Neuronal stem cell (in vitro differentiated cells): ENCODE measurements around the gene GLOD4.

Source experiments
- DNase-seq: peaks from one replicate; pipeline ENCODE4 v3.0.0-alpha.2; 2013; ENCODE audit warnings: low spot score
- H2AFZ ChIP-seq: one replicate; pipeline ENCODE4 v1.6.1; 2013; ENCODE audit warnings: mild to moderate bottlenecking, low read length, inconsistent platforms
- H2AK5ac ChIP-seq: 2 replicates; pipeline ENCODE4 v1.6.1; 2013; ENCODE audit warnings: low read depth, mild to moderate bottlenecking, inconsistent platforms, low read length, moderate library complexity, mixed read lengths
- H2BK120ac ChIP-seq: 2 replicates; pipeline ENCODE4 v1.6.1; 2013; ENCODE audit warnings: low read depth, mild to moderate bottlenecking, inconsistent platforms, low read length, moderate library complexity, mixed read lengths
- H2BK12ac ChIP-seq: one replicate; pipeline ENCODE4 v1.6.1; 2013; ENCODE audit warnings: low read length, inconsistent platforms
- H2BK15ac ChIP-seq: 2 replicates; pipeline ENCODE4 v1.6.1; 2013; ENCODE audit warnings: mild to moderate bottlenecking, low read length, inconsistent platforms, mixed read lengths
- H2BK5ac ChIP-seq: one replicate; pipeline ENCODE4 v1.6.1; 2013; ENCODE audit warnings: inconsistent platforms, mild to moderate bottlenecking, low read length, moderate library complexity
- H3K14ac ChIP-seq: one replicate; pipeline ENCODE4 v1.6.1; 2013; ENCODE audit warnings: low read length, inconsistent platforms
- H3K18ac ChIP-seq: 2 replicates; pipeline ENCODE4 v1.6.1; 2013; ENCODE audit warnings: low read length, inconsistent platforms
- H3K23ac ChIP-seq: 2 replicates; pipeline ENCODE4 v1.6.1; 2013; ENCODE audit warnings: low read depth, mild to moderate bottlenecking, mixed read lengths, low read length, inconsistent platforms; ENCODE audit not compliant: poor library complexity
- H3K27ac ChIP-seq: replicated peaks from 3 replicates; pipeline ENCODE4 v1.5.1; 2013; ENCODE audit warnings: low read length, inconsistent platforms
- H3K27me3 ChIP-seq, 3 experiments: 2 replicates each; pipeline ENCODE4 v1.6.1; 2013; ENCODE audit warnings: low read length in 3 of 3, mild to moderate bottlenecking in 2 of 3, inconsistent platforms in 1 of 3, low read depth in 1 of 3, mixed read lengths in 1 of 3, moderate library complexity in 1 of 3; ENCODE audit not compliant: control insufficient read depth in 3 of 3, insufficient read depth in 3 of 3
- H3K36me3 ChIP-seq, 2 donors: replicated peaks in 1 of 2; 2 replicates each; pipeline ENCODE4 v1.6.1; 2013; ENCODE audit warnings: low read length in 2 of 2; ENCODE audit not compliant: control insufficient read depth in 2 of 2, insufficient read depth in 2 of 2
- H3K4ac ChIP-seq: 2 replicates; pipeline ENCODE4 v1.6.1; 2013; ENCODE audit warnings: inconsistent platforms, mild to moderate bottlenecking, low read length, moderate library complexity
- H3K4me1 ChIP-seq, 2 donors: 1 replicate in 1 of 2; 2 replicates in 1 of 2; pipeline ENCODE4 v1.6.1; 2013; ENCODE audit warnings: low read length in 2 of 2, low read depth in 1 of 2; ENCODE audit not compliant: control insufficient read depth in 2 of 2, insufficient read depth in 1 of 2
- H3K4me2 ChIP-seq: one replicate; pipeline ENCODE4 v1.6.1; 2013; ENCODE audit warnings: mild to moderate bottlenecking, low read length, inconsistent platforms; ENCODE audit not compliant: insufficient read depth, poor library complexity, severe bottlenecking
- H3K4me3 ChIP-seq, 2 donors: 2 replicates each; pipeline ENCODE4 v1.5.1; 2013; ENCODE audit warnings: low read length in 2 of 2, mild to moderate bottlenecking in 2 of 2, inconsistent platforms in 1 of 2, moderate library complexity in 1 of 2
- H3K79me1 ChIP-seq: one replicate; pipeline ENCODE4 v1.6.1; 2013; ENCODE audit warnings: low read depth, mild to moderate bottlenecking, inconsistent platforms, low read length, moderate library complexity
- H3K9ac ChIP-seq: one replicate; pipeline ENCODE4 v1.6.1; 2013; ENCODE audit warnings: mild to moderate bottlenecking, low read depth, low read length, inconsistent platforms; ENCODE audit not compliant: poor library complexity
- H3K9me3 ChIP-seq, 2 donors: replicated peaks in 1 of 2; 2 replicates each; pipeline versions ENCODE3 to v1.6.1; 2013; ENCODE audit warnings: low read length in 2 of 2, mild to moderate bottlenecking in 2 of 2, inconsistent platforms in 1 of 2, low read depth in 1 of 2, mixed read lengths in 1 of 2, moderate library complexity in 1 of 2; ENCODE audit not compliant: control insufficient read depth in 2 of 2, insufficient read depth in 1 of 2
- H4K8ac ChIP-seq: one replicate; pipeline ENCODE4 v1.6.1; 2013; ENCODE audit warnings: low read depth, mild to moderate bottlenecking, inconsistent platforms, low read length, moderate library complexity
- H4K91ac ChIP-seq: one replicate; pipeline ENCODE4 v1.6.1; 2013; ENCODE audit warnings: low read length, low read depth, mild to moderate bottlenecking, inconsistent platforms; ENCODE audit not compliant: poor library complexity
- WGBS, 2 donors: extraction: QIAGEN DNeasy Blood & Tissue Kit; methylation state at CpG; one replicate each; pipeline ENCODE4 v1.1.7; 2013; ENCODE audit warnings: missing lambda C conversion rate in 2 of 2, mixed read lengths in 1 of 2; ENCODE audit not compliant: insufficient read length in 2 of 2, insufficient replicate concordance in 1 of 2; ENCODE audit errors: extremely low coverage in 2 of 2; 5-methylcytosine and 5-hydroxymethylcytosine counted together

GLOD4 gene

DNA sequence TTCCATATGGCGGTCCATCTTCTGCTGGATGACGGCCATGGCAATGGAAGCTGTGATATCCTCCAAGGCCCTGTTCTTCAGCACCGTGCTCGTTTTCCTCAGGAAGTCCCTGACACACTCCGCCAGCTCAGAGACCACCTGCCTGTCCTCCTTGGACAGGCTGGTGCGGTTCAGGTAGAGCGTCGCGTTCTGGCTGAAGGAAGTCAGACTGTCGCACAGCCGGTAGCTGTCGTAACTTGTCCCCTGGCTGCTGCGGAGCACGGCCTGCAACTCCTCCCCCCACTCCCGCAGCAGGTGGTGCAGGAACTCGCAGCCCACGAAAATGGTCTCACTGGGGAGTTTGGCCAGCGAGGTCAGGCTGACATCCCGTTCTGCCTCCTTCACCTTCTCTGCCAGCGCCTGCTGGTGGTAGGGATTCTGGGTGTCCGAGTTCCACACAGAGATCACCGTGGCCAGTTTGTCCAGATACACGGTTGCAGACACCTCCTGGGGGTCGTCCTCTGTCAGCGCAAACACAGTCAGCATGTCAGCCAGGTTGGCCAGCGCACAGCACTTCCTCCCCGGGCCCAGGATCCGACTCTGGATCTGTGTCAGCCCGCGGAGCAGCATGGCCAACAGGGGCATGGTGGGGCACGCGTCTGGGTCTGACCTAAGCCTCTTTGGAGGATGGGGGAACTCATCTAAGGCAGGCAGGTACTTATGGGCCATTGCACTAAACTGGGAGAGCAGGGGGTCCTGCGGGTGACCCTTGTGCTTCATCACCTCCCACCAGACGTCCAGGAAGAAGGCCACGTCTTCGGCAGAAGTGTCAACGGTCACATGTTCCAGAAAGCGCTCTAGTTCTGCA, 35.1 kb downstream of the GLOD4 start:
- Histone ChIP-seq H3K27me3 (no peaks in the 10 kb centered on the region), H3K23ac (peak overlapping the region; percentile 26), H4K8ac (no peak overlapping the region), H3K79me1 (peaks cover 24% of the 10 kb centered on the region), H2BK120ac (no peak overlapping the region), H3K36me3 (peaks cover 61 to 76% of the 10 kb centered on the region in 2 donors), H3K4ac (no peak overlapping the region), H3K27ac (no peak overlapping the region), H2BK15ac (no peak overlapping the region), H3K14ac (no peak overlapping the region), H4K91ac (no peak overlapping the region), H2AK5ac (no peak overlapping the region), H3K9me3 (peaks cover 19 to 26% of the 10 kb centered on the region in 2 donors), H3K4me3 (no peak overlapping the region), H2AFZ (no peak overlapping the region), H3K18ac (no peak overlapping the region), H2BK12ac (no peak overlapping the region), H3K4me1 (peaks cover 0 to 5% of the 10 kb centered on the region in 2 donors), H3K9ac (no peak overlapping the region), H3K4me2 (no peak overlapping the region), H2BK5ac (no peak overlapping the region)
- WGBS, 2 donors = no CpG with 5 or more reads among the region's 38 CpGs
- no peak for DNase-seq

DNA sequence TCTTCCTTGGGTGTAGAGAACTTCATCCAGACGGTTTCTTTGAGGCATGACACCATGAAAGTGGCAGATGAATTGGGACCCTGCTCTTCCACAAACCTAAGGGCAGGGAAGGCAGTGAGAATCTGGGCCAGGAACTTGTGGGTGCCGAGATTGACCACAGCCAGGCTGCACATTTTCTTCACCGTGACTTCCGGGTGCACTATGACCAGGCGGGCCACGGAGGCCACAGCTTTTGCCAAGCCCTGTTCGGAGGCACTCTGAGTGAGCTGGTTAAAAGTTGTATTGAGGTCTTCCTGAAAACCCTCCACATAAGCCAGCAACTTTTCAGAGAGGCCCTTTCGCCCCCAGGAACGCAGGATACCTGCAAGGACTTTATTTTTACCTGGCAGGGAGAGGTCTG, 35.9 kb downstream of the GLOD4 start:
- H3K4me2 ChIP-seq = no peak overlapping the region
- no peak overlapping the region for H2BK120ac ChIP-seq
- WGBS, 2 donors = no CpG with 5 or more reads among the region's 9 CpGs
- peaks cover 20% of the 10 kb centered on the region for H3K79me1 ChIP-seq
- no peaks in the 10 kb centered on the region for H3K27me3 ChIP-seq
- no peak overlapping the region for H3K18ac ChIP-seq
- H2BK15ac ChIP-seq = no peak overlapping the region
- H3K36me3 ChIP-seq = peaks cover 68 to 85% of the 10 kb centered on the region in 2 donors
- no peak overlapping the region for H4K91ac ChIP-seq
- no peak overlapping the region for H2AFZ ChIP-seq
- no peak overlapping the region for H4K8ac ChIP-seq
- peaks cover 19 to 26% of the 10 kb centered on the region in 2 donors for H3K9me3 ChIP-seq
- H2AK5ac ChIP-seq = no peak overlapping the region
- H2BK5ac ChIP-seq = no peak overlapping the region
- H3K27ac ChIP-seq = no peak overlapping the region
- no peak for DNase-seq
- no peak overlapping the region for H3K4me3 ChIP-seq
- H3K14ac ChIP-seq = no peak overlapping the region
- no peak overlapping the region for H3K23ac ChIP-seq
- H3K4ac ChIP-seq = no peak overlapping the region
- H3K4me1 ChIP-seq = peaks cover 0 to 6% of the 10 kb centered on the region in 2 donors
- H2BK12ac ChIP-seq = no peak overlapping the region
- no peak overlapping the region for H3K9ac ChIP-seq

DNA sequence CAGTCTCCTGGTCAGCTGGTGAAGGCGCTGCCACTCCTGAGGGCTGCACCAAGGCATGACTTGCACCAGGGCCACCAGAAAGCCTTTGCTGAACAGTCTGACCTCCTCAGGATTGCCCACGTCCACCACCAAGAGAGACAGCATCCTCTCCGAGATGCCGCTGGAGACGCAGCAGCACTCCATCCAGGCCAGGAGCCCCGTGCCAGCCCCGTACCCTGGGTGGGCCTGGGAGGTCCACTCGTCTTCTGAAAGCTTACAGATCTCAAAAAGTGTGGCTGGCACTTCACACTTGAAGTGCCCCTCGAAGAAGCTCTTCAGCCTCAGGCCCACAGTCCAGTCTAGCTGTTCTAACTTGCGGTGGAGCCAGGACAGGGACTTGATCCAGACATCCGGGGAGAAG, 36.7 kb downstream of the GLOD4 start:
- WGBS, 2 donors = no CpG with 5 or more reads among the region's 11 CpGs
- Histone ChIP-seq H3K4me1 (peaks cover 0 to 2% of the 10 kb centered on the region in 2 donors), H2AK5ac (no peak overlapping the region)

DNA sequence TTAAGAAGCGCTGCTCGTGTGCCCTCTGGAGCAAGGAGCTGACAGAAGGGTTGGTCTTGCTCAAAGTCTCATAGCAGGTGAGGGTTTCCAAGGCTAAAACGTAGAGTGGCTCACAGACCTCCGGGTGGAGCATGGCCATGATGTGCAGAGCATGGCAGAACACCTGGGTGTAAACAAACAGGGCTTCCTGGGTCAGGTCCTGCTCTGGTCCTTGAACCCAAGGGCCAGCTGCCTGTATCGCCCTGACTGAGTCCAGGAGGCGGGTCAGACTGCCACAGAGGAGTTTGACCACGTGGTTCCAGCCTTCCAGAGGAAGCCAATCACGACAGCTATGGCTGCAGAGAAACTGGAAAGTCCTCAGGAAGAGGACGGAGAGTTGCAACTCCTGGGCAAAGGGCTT, 37.1 kb downstream of the GLOD4 start:
- no peak overlapping the region for H3K14ac ChIP-seq
- no peak overlapping the region for H3K9ac ChIP-seq
- no peak overlapping the region for H4K91ac ChIP-seq
- peaks cover 16 to 26% of the 10 kb centered on the region in 2 donors for H3K9me3 ChIP-seq
- WGBS, 2 donors = no CpG with 5 or more reads among the region's 9 CpGs
- DNase-seq = no peak
- H3K27me3 ChIP-seq = no peaks in the 10 kb centered on the region
- H3K4me1 ChIP-seq = peaks cover 1 to 2% of the 10 kb centered on the region in 2 donors
- H3K4me2 ChIP-seq = no peak overlapping the region
- H4K8ac ChIP-seq = no peak overlapping the region
- peaks cover 20% of the 10 kb centered on the region for H3K79me1 ChIP-seq
- peak overlapping the region; percentile 17 for H3K23ac ChIP-seq
- no peak overlapping the region for H2BK120ac ChIP-seq
- H2BK12ac ChIP-seq = no peak overlapping the region
- H3K4ac ChIP-seq = no peak overlapping the region
- H2AFZ ChIP-seq = no peak overlapping the region
- peaks cover 80 to 94% of the 10 kb centered on the region in 2 donors for H3K36me3 ChIP-seq
- H2BK15ac ChIP-seq = no peak overlapping the region
- H2BK5ac ChIP-seq = peak overlapping the region; percentile 45
- no peak overlapping the region for H3K4me3 ChIP-seq
- H2AK5ac ChIP-seq = no peak overlapping the region
- no peak overlapping the region for H3K18ac ChIP-seq
- no peak overlapping the region for H3K27ac ChIP-seq

More for the DNA sequence above, 36.7 kb downstream of the GLOD4 start:
- H3K27ac ChIP-seq = no peak overlapping the region
- H2BK120ac ChIP-seq = no peak overlapping the region
- peaks cover 76 to 92% of the 10 kb centered on the region in 2 donors for H3K36me3 ChIP-seq
- peak overlapping the region; percentile 45 for H2BK5ac ChIP-seq
- H3K4me3 ChIP-seq = no peak overlapping the region
- no peak overlapping the region for H3K23ac ChIP-seq
- peaks cover 20% of the 10 kb centered on the region for H3K79me1 ChIP-seq
- no peak overlapping the region for H2AFZ ChIP-seq
- H2BK15ac ChIP-seq = no peak overlapping the region
- no peak overlapping the region for H2BK12ac ChIP-seq
- no peak overlapping the region for H3K4ac ChIP-seq
- H3K14ac ChIP-seq = no peak overlapping the region
- no peak for DNase-seq
- no peak overlapping the region for H4K91ac ChIP-seq
- no peak overlapping the region for H3K4me2 ChIP-seq
- H4K8ac ChIP-seq = no peak overlapping the region
- H3K18ac ChIP-seq = no peak overlapping the region
- H3K9ac ChIP-seq = no peak overlapping the region
- peaks cover 19 to 26% of the 10 kb centered on the region in 2 donors for H3K9me3 ChIP-seq
- no peaks in the 10 kb centered on the region for H3K27me3 ChIP-seq
